K562 (cell line): ENCODE measurements around the gene MAGI1. TPM values are rescaled to one million over a fixed set of nuclear protein-coding genes. Genes with fewer than 3 reads are reported as not detected.

Experiments
- ATAC-seq: fragments of 200-7000 bp; cut with Tn5 transposase; 3 replicates; pipeline ENCODE4 v1.9.1; 2020; ENCODE audit warnings: moderate library complexity
- BruUV-seq: library from RNA; stranded (reverse); fragments of 400-500 nt; replicated peaks from 2 replicates; lab custom pipeline; 2021; lab: Mats Ljungman, UMichigan
- CTCF ChIA-PET: fragments of 300-600 bp; formaldehyde crosslinking; extraction: SDS; loops from one replicate; lab custom pipeline; 2021; ENCODE audit warnings: low intra/inter-chr PET ratio; lab: Yijun Ruan, JAX
- POLR2A ChIA-PET: fragments of 300-600, 350-650 bp; sonication (Branson Sonifier 250); formaldehyde crosslinking; extraction: SDS; loops from one replicate; lab custom pipeline; 2021; ENCODE audit warnings: antibody characterized with exemption, inconsistent platforms; lab: Yijun Ruan, JAX
- DNase-seq, 4 experiments: peaks; one replicate each; pipeline versions ENCODE4 v3.0.0 to v3.0.0-alpha.2; 2011 to 2018; ENCODE audit warnings: low spot score in 3 of 4, mixed read lengths in 3 of 4; ENCODE audit errors: extremely low read depth in 1 of 4
- FAIRE-seq: peaks from 2 replicates; lab custom pipeline; 2011; peaks lifted over from hg19 to GRCh38; lab: Jason Lieb, UNC
- H2AFZ ChIP-seq: 2 replicates; pipeline ENCODE4 v1.6.0; 2011; ENCODE audit warnings: low read depth, low read length, control low read depth, inconsistent platforms
- H3K27ac ChIP-seq: fragments of 200-600 bp; 3 replicates; pipeline ENCODE4 v1.8.0; 2011; ENCODE audit warnings: low read depth, mild to moderate bottlenecking, control low read depth, inconsistent platforms, low read length, moderate library complexity, mixed read lengths; ENCODE audit errors: extremely low read depth
- H3K27me3 ChIP-seq, 2 experiments: fragments of 300-600 bp in 1 of 2; 2 replicates in 1 of 2; 3 replicates in 1 of 2; pipeline versions ENCODE4 v1.6.0 to v1.8.0; 2011; ENCODE audit warnings: inconsistent platforms in 2 of 2, low read length in 2 of 2, mild to moderate bottlenecking in 1 of 2, mixed read lengths in 1 of 2, moderate library complexity in 1 of 2; ENCODE audit not compliant: control insufficient read depth in 2 of 2, insufficient read depth in 2 of 2
- H3K36me3 ChIP-seq: fragments of 300-600 bp; 3 replicates; pipeline ENCODE4 v1.8.0; 2011; ENCODE audit warnings: mild to moderate bottlenecking, low read length, inconsistent platforms; ENCODE audit not compliant: control insufficient read depth, insufficient read depth
- H3K4me1 ChIP-seq, 2 experiments: fragments of 200-600 bp in 1 of 2; replicated peaks in 1 of 2; 2 replicates in 1 of 2; 3 replicates in 1 of 2; pipeline versions ENCODE4 v1.5.1 to v1.8.0; 2011; ENCODE audit warnings: inconsistent platforms in 2 of 2, low read length in 2 of 2, mild to moderate bottlenecking in 1 of 2, mixed read lengths in 1 of 2, moderate library complexity in 1 of 2; ENCODE audit not compliant: control insufficient read depth in 2 of 2, insufficient read depth in 2 of 2
- H3K4me2 ChIP-seq: 2 replicates; pipeline ENCODE4 v1.6.1; 2011; ENCODE audit warnings: low read length, control low read depth, inconsistent platforms, mixed read lengths; ENCODE audit not compliant: insufficient read depth
- H3K4me3 ChIP-seq: fragments of 200-600 bp; sonication (generic), shearing (Covaris generic); 2 replicates; pipeline ENCODE4 v1.5.1; 2016; ENCODE audit warnings: control low read depth, inconsistent platforms
- H3K79me2 ChIP-seq: fragments of 200-600 bp; 3 replicates; pipeline ENCODE4 v1.8.0; 2011; ENCODE audit warnings: low read length, inconsistent platforms; ENCODE audit not compliant: control insufficient read depth, insufficient read depth
- H3K9ac ChIP-seq, 2 experiments: 2 replicates each; pipeline versions ENCODE4 v1.6.0 to v1.6.1; 2011; ENCODE audit warnings: low read depth in 2 of 2, low read length in 2 of 2, control low read depth in 1 of 2, inconsistent platforms in 1 of 2, mild to moderate bottlenecking in 1 of 2, mixed read lengths in 1 of 2; ENCODE audit not compliant: insufficient read depth in 1 of 2
- H3K9me1 ChIP-seq: one replicate; pipeline ENCODE4 v1.6.0; 2011; ENCODE audit warnings: inconsistent platforms, mild to moderate bottlenecking, low read length, moderate library complexity; ENCODE audit not compliant: control insufficient read depth, insufficient read depth
- H3K9me3 ChIP-seq: replicated peaks from 2 replicates; pipeline ENCODE4 v1.5.1; 2011; ENCODE audit warnings: low read depth, low read length, inconsistent platforms; ENCODE audit not compliant: control insufficient read depth, insufficient read depth
- H4K20me1 ChIP-seq: replicated peaks from 2 replicates; pipeline ENCODE4 v1.6.1; 2011; ENCODE audit warnings: low read length, inconsistent platforms, mixed read lengths; ENCODE audit not compliant: control insufficient read depth, insufficient read depth
- CAMTA2 ChIP-seq: fragments of 250-450 bp; sonication (Bioruptor Pico); conservative IDR thresholded peaks from 2 replicates; pipeline ENCODE4 v1.5.1; 2022
- CREB1 ChIP-seq, 2 experiments: sonication (generic) in 1 of 2; formaldehyde crosslinking in 1 of 2; IDR thresholded peaks; 2 replicates each; pipeline versions ENCODE4 v1.6.1 to v1.8.0; 2012 to 2022; ENCODE audit warnings: inconsistent platforms in 1 of 2, mild to moderate bottlenecking in 1 of 2, missing genetic modification reagents in 1 of 2, moderate library complexity in 1 of 2
- HEY1 ChIP-seq: fragments of 250-450 bp; sonication (Bioruptor Pico); IDR thresholded peaks from 2 replicates; pipeline ENCODE4 v1.5.0; 2020; ENCODE audit warnings: mild to moderate bottlenecking, moderate library complexity, borderline replicate concordance
- RBM15 ChIP-seq: fragments of 200-400 bp; formaldehyde crosslinking; IDR thresholded peaks from 2 replicates; pipeline ENCODE4 v1.6.1; 2018; ENCODE audit warnings: mild to moderate bottlenecking, low read length, moderate library complexity; ENCODE audit not compliant: insufficient read depth
- RBM39 ChIP-seq: fragments of 200-400 bp; formaldehyde crosslinking; optimal IDR thresholded peaks from 2 replicates; pipeline ENCODE3; 2018; ENCODE audit warnings: low read depth, low read length
- TAF15 ChIP-seq: fragments of 200-400 bp; formaldehyde crosslinking; IDR thresholded peaks from 2 replicates; pipeline ENCODE4 v1.6.1; 2017; ENCODE audit warnings: mild to moderate bottlenecking, low read depth, low read length, moderate library complexity
- TAF7 ChIP-seq: fragments of 450-650 bp; IDR thresholded peaks from 2 replicates; pipeline ENCODE4 v1.6.1; 2016; ENCODE audit warnings: missing genetic modification characterization, missing compliant biosample characterization
- ZNF217 ChIP-seq: sonication (generic); formaldehyde crosslinking; IDR thresholded peaks from 2 replicates; pipeline ENCODE4 v1.8.0; 2022; ENCODE audit warnings: mild to moderate bottlenecking, missing genetic modification reagents
- WGBS: fragments of 100-300 bp; shearing (Covaris generic); methylation state at CpG from one replicate; pipeline ENCODE4 v1.1.6; 2016; ENCODE audit warnings: low coverage, mixed read lengths; ENCODE audit not compliant: insufficient coverage; ENCODE audit errors: missing lambda C conversion rate; 5-methylcytosine and 5-hydroxymethylcytosine counted together
- in situ Hi-C: fragments of 300-500 bp; cut with MboI; formaldehyde crosslinking; loops from 4 replicates; pipeline ENCODE4 v1.15.0; 2018; ENCODE audit warnings: inconsistent platforms, mixed read lengths
- intact Hi-C: fragments of 100-400 bp; cut with micrococcal nuclease; formaldehyde crosslinking; loops from 2 replicates; pipeline ENCODE4 v1.14.2; 2022
- polyA plus RNA-seq, 8 experiments: library from polyadenylated mRNA; depleted of rRNA in 4 of 8; stranded (reverse) in 5 of 8; unstranded in 3 of 8; fragments of >200 nt; fragmentation: Nextera tagmentation in 2 of 8; fragmentation: Illumina TruSeq in 1 of 8; extraction: Ambion mirVana in 2 of 8; extraction: Trizol in 1 of 8; gene quantifications; 2 replicates each; pipeline versions ENCODE4 v1.2.1 to v1.2.3, GENCODE V29; 2011 to 2014; ENCODE audit warnings: inconsistent platforms in 1 of 8, missing spikeins in 1 of 8
- total RNA-seq, 7 experiments: library from RNA; depleted of rRNA in 6 of 7; stranded (reverse); fragments of >200 nt in 6 of 7; fragmentation: Illumina TruSeq in 2 of 7; extraction: Trizol in 2 of 7; gene quantifications; 2 replicates each; pipeline versions ENCODE4 v1.2.1 to v1.2.3, GENCODE V29; 2011 to 2021; ENCODE audit warnings: low replicate concordance in 1 of 7
- TF ChIP-seq, protein P1 (sequence below): fragments of 450-650 bp; IDR thresholded peaks from 2 replicates; pipeline ENCODE4 v1.6.1; 2016; ENCODE audit warnings: mild to moderate bottlenecking

MAGI1 gene
- total and polyA plus RNA-seq, 9 of the 15 experiments (the other 6 are each of a cell fraction or from before 2014, with no cell fraction given), result 7.8 to 59.4 (median 43.2) TPM

DNA sequence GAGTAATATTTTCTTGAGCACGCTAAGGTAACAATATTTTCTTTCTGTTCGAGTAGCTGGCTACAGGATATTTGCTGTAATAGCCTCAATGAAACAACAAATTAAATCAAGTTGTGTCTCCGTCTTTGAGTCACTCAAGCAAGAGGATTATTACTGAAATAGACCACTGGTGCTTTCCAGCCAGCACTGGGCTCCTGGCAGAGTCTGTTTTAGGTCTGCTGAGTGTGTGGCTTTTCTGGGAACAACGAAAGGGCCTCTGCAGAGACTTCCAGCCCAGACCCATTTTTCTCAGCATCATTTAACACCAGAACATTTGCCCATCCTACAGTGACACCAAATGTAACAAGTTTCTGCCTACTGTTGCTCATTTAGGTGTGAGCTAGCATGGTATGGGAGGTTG is 652.9 kb downstream of the MAGI1 start (continued):
- TF ChIP-seq HEY1 (CRISPR knock-in tag), result no peak
- no peak for TF ChIP-seq RBM39

DNA sequence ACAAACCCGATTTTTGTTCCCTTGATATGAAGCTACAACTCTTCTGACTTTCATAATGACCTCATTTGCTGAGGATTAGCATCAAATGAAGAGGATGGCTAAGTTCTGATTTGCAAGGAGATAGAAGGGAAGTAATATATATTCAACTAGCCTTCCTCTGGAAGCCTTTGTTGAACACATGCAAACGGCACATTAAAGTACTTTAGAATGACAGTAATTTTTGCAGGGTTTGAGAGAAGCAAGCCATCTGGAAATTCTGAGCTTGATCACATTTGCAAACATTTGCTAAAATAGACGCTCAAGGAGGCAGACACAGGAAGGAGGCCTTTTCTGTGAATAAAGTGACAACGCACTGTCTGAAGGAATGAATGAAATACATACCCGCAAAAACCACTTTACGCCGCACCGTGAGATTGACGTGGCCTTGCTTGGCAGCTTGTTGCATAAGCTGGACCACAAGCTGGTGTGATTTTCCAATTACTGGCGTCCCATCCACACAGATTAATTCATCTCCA is 657.2 kb downstream of the MAGI1 start:
- no peak for ATAC-seq
- H3K79me2 ChIP-seq, result no peaks in the 10 kb centered on the region
- H3K9me1 ChIP-seq, result no peaks in the 10 kb centered on the region
- no peak overlapping the region for H3K4me3 ChIP-seq
- no peak overlapping the region for H3K9ac ChIP-seq
- H3K4me2 ChIP-seq, result no peak overlapping the region
- H3K9me3 ChIP-seq, result no peaks in the 10 kb centered on the region
- TF ChIP-seq, protein P1, sequence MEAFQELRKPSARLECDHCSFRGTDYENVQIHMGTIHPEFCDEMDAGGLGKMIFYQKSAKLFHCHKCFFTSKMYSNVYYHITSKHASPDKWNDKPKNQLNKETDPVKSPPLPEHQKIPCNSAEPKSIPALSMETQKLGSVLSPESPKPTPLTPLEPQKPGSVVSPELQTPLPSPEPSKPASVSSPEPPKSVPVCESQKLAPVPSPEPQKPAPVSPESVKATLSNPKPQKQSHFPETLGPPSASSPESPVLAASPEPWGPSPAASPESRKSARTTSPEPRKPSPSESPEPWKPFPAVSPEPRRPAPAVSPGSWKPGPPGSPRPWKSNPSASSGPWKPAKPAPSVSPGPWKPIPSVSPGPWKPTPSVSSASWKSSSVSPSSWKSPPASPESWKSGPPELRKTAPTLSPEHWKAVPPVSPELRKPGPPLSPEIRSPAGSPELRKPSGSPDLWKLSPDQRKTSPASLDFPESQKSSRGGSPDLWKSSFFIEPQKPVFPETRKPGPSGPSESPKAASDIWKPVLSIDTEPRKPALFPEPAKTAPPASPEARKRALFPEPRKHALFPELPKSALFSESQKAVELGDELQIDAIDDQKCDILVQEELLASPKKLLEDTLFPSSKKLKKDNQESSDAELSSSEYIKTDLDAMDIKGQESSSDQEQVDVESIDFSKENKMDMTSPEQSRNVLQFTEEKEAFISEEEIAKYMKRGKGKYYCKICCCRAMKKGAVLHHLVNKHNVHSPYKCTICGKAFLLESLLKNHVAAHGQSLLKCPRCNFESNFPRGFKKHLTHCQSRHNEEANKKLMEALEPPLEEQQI, result no peak
- TF ChIP-seq ZNF217 (no peak), TAF15 (no peak), CREB1 (IDR thresholded peaks at IDR 0.05) (no peak), CREB1 (CRISPR knock-in tag; IDR thresholded peaks at IDR 0.05) (no peak), RBM15 (no peak), CAMTA2 (CRISPR knock-in tag) (no peak), TAF7 (tag) (no peak)
- TF ChIP-seq, all 486 proteins: peak for 0
- no peak overlapping the region for H3K27ac ChIP-seq
- DNase-seq (no peak), FAIRE-seq (no peak)
- CTCF ChIA-PET, result no interaction called here
- no peaks in the 10 kb centered on the region for H3K4me1 ChIP-seq
- H3K27me3 ChIP-seq, result no peaks in the 10 kb centered on the region
- intact Hi-C loops, result no loop called here
- peaks cover 57% of the 10 kb centered on the region; the same call in 2 of the 3 replicates for H3K36me3 ChIP-seq
- no peaks in the 10 kb centered on the region for H4K20me1 ChIP-seq
- WGBS, result 84% methylated on average over 9 of the region's 10 CpGs
- in situ Hi-C loops, result no loop called here
- no TSS peak for BruUV-seq
- H2AFZ ChIP-seq, result no peak overlapping the region
- POLR2A ChIA-PET, result no interaction called here
